Ectodermal cell (in vitro differentiated cells): ENCODE results near the gene JADE3.

Experiments
- H3K27ac ChIP-seq: 2 replicates; pipeline ENCODE4 v1.7.0; 2013; ENCODE audit warnings: mild to moderate bottlenecking, low read depth, low read length; ENCODE audit not compliant: insufficient read depth, poor library complexity, severe bottlenecking
- H3K27me3 ChIP-seq: 2 replicates; pipeline ENCODE4 v1.7.0; 2013; ENCODE audit warnings: mild to moderate bottlenecking, low read length; ENCODE audit not compliant: insufficient read depth, control insufficient read depth, poor library complexity, severe bottlenecking
- H3K36me3 ChIP-seq: one replicate; pipeline ENCODE4 v1.7.0; 2013; ENCODE audit warnings: low read length; ENCODE audit not compliant: control insufficient read depth, insufficient read depth
- H3K4me1 ChIP-seq: one replicate; pipeline ENCODE4 v1.7.0; 2013; ENCODE audit warnings: low read length; ENCODE audit not compliant: control insufficient read depth, insufficient read depth
- H3K4me3 ChIP-seq: 2 replicates; pipeline ENCODE4 v1.7.0; 2013; ENCODE audit warnings: low read depth, low read length, control low read depth; ENCODE audit not compliant: insufficient read depth
- H3K9me3 ChIP-seq: 2 replicates; pipeline ENCODE4 v1.7.0; 2013; ENCODE audit warnings: mild to moderate bottlenecking, low read length, moderate library complexity; ENCODE audit not compliant: control insufficient read depth
- WGBS, 2 experiments: methylation state at CpG; one replicate each; pipeline ENCODE4 v1.1.7; 2013; ENCODE audit warnings: missing lambda C conversion rate in 2 of 2; 5-methylcytosine and 5-hydroxymethylcytosine counted together

Gene JADE3

DNA sequence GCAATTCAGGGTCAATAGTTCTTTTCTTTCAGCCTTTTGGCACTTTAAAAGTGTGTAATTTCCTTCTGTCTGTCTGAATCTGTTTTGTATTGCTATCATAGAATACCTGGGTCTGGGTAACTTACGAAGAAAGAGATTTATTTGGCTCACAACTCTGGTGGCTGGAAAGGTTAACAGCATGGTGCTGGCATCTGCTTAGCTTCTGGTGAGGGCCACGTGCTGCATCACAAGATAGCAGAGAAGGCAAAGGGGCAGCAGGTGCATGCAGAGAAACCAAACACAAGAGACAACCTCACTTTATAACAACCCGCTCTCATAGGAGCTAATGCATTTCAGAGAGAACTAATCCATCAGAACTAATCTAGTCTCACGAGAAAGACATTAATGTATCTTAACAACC lies 184.8 kb downstream of the JADE3 start:
- H3K4me3 ChIP-seq: no peak overlapping the region
- no peaks in the 10 kb centered on the region for H3K36me3 ChIP-seq
- H3K27ac ChIP-seq: no peak overlapping the region
- no peaks in the 10 kb centered on the region for H3K27me3 ChIP-seq
- H3K4me1 ChIP-seq: no peaks in the 10 kb centered on the region
- H3K9me3 ChIP-seq: no peaks in the 10 kb centered on the region
- WGBS, 2 experiments: 70 to 74% methylated on average over 4 of the region's 4 CpGs

DNA sequence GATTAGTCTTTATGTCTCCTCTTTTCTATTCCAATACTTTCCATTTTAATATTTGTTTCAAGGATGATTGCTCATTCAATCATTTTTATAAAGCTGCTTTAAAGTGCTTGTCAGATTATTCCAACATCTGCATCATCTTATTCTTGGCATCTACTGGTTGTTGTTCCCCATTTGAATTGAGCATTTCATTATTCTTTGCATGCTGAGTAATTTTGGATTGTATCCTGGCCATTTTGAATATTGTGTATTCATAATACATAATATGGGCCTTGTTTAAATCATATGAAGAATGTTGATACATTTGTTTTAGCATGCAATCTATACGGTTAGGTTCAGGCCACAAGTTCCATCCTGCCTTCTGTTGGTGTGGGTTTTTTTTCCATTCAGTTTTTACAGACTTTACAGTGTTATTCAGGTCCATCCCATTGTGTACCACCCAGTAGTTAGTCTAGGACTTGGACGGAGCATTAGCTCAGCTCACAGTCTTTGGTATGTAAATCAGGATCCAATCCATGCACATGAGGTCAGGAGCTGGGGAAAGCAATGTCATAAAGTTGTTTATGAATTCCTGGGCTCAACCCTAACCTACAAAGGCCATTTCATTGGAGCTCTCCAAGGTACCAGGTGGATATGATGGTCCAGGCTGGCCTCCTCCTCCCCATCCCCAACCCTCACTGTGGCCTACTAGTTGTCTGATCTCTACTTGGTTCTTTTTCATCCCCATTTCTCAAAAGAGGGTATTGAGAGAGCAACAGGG lies 186.3 kb downstream of the JADE3 start:
- Histone ChIP-seq H3K4me1 (no peaks in the 10 kb centered on the region), H3K9me3 (no peaks in the 10 kb centered on the region)

DNA sequence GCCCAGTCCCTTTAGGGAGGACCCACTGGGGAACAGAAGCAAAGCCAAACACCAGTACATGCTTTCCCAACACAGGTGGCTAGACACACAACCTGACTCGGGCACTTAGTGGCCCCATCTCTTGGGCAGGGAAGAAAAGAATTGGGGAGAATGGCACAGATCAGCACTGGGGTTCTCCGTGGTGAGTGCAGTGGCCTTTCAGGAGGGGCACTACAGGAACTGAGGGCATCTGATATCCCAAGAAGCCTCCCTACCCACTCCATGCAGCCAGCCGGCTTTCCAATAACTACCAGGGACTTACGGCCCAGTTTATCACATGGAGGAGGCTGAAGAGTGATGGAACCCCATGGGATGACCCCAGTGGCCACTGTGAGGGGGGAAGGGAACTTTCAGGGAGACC lies 189.0 kb downstream of the JADE3 start:
- H3K4me3 ChIP-seq: no peak overlapping the region

More for the DNA sequence above, 186.3 kb downstream of the JADE3 start:
- Histone ChIP-seq H3K27me3 (no peaks in the 10 kb centered on the region), H3K27ac (no peak overlapping the region), H3K4me3 (no peak overlapping the region), H3K36me3 (no peaks in the 10 kb centered on the region)
- WGBS, 2 experiments: 92 to 100% methylated on average over 2 of the region's 2 CpGs

More for the DNA sequence above, 189.0 kb downstream of the JADE3 start:
- no peaks in the 10 kb centered on the region for H3K9me3 ChIP-seq
- 91 to 97% methylated on average over 3 to 4 of the region's 4 CpGs for WGBS, 2 experiments
- no peaks in the 10 kb centered on the region for H3K36me3 ChIP-seq
- no peak overlapping the region for H3K27ac ChIP-seq
- H3K27me3 ChIP-seq: no peaks in the 10 kb centered on the region
- H3K4me1 ChIP-seq: no peaks in the 10 kb centered on the region
